Measurements from ENCODE around the gene ZDHHC22. TPM values are rescaled to one million over a fixed set of nuclear protein-coding genes. Genes with fewer than 3 reads are reported as not detected.
A peak's percentile ranks its signal among the peaks of the same experiment; 100 is the strongest.

Gene ZDHHC22
- total and polyA plus RNA-seq, 10 donors: 0.02 TPM; not detected in 9

DNA sequence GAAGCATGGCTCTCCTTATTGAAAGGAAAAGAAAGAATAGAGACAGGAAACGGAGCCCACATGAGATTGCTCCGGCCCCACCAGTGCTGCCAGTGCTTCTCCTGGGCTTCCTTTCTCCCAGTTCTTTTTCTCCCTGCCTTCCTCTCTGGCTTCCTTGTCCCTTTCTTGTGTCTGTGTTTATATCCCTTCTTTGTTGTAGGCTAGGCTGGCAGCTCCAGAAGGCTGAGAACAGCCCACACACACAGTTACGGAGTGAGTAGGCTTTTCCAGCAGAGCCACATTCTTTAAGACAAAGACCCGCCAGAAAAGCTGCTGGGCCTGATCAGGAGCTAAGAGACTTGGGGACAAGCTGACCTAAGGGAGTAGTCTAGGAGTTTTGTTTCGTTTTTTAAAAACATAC lies 30.6 kb downstream of the ZDHHC22 start:
- H3K27me3 ChIP-seq (replicated peaks in 1 of 7): no peaks in the 10 kb centered on the region
- no peaks in the 10 kb centered on the region for H3K9me3 ChIP-seq
- H3K4me1 ChIP-seq: peaks cover 0 to 9% (median 0%) of the 10 kb centered on the region in 6 donors
- peaks cover 6 to 99% (median 51%) of the 10 kb centered on the region in 6 donors for H3K36me3 ChIP-seq
- no peak for DNase-seq
- intact Hi-C loops (cut with DNase I; ENCODE audit: low total_unique reads): no loop called here
- H3K4me3 ChIP-seq: no peak overlapping the region
- 69 to 80% (median 73%) methylated on average over 5 of the region's 5 CpGs for WGBS, 5 donors
- H3K27ac ChIP-seq: peak overlapping the region in 5 of 8 donors; percentile 3 to 63 (median 34)
- TF ChIP-seq POLR2AphosphoS5 (IDR thresholded peaks at IDR 0.05) (no peak), POLR2A (IDR thresholded peaks at IDR 0.05) (no peak)
- TF ChIP-seq, protein P1, sequence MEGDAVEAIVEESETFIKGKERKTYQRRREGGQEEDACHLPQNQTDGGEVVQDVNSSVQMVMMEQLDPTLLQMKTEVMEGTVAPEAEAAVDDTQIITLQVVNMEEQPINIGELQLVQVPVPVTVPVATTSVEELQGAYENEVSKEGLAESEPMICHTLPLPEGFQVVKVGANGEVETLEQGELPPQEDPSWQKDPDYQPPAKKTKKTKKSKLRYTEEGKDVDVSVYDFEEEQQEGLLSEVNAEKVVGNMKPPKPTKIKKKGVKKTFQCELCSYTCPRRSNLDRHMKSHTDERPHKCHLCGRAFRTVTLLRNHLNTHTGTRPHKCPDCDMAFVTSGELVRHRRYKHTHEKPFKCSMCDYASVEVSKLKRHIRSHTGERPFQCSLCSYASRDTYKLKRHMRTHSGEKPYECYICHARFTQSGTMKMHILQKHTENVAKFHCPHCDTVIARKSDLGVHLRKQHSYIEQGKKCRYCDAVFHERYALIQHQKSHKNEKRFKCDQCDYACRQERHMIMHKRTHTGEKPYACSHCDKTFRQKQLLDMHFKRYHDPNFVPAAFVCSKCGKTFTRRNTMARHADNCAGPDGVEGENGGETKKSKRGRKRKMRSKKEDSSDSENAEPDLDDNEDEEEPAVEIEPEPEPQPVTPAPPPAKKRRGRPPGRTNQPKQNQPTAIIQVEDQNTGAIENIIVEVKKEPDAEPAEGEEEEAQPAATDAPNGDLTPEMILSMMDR (IDR thresholded peaks at IDR 0.05 in 8 of 11, conservative IDR thresholded peaks at IDR 0.05 in 3 of 11): no peak

- intact Hi-C loops (cut with DNase I; ENCODE audit: low total_unique reads): no loop called here
- Histone ChIP-seq H3K9me3 (no peaks in the 10 kb centered on the region), H3K27ac (peak overlapping the region in 2 of 8 donors; percentile 34 to 63), H3K4me3 (no peak overlapping the region), H3K4me1 (peaks cover 0 to 16% (median 0%) of the 10 kb centered on the region in 6 donors), H3K27me3 (replicated peaks in 1 of 7) (no peaks in the 10 kb centered on the region), H3K36me3 (peaks cover 6 to 99% (median 53%) of the 10 kb centered on the region in 6 donors)
- DNase-seq: no peak
- WGBS, 5 donors: 93 to 97% (median 95%) methylated on average over 1 of the region's 1 CpG
- TF ChIP-seq, protein P1 (IDR thresholded peaks at IDR 0.05 in 8 of 11, conservative IDR thresholded peaks at IDR 0.05 in 3 of 11): no peak
- TF ChIP-seq POLR2A (IDR thresholded peaks at IDR 0.05): no peak
- no peak for TF ChIP-seq POLR2AphosphoS5 (IDR thresholded peaks at IDR 0.05)
Measured at GRCh38 chr14:77110286-77110685, 31.3 kb downstream of the ZDHHC22 start.

DNA sequence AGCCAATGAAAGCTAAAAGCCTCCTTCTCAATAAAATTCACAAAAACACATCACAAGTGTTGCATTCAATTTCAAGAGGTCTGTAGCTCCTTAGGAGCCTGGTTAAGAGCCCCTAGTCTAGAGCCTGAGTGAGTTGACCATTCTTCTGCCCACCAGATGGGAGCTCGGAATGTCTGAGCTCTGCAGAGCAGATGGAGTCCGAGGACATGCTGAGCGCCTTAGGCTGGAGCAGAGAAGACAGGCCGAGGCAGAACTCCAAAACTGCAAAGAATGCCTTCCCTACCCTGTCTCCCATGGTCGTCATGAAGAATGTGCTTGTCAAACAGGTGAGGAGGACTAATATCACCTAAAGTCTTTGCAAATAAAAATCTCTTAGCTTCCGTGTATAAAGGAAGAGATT lies 31.9 kb downstream of the ZDHHC22 start:
- peaks cover 6 to 95% (median 49%) of the 10 kb centered on the region in 6 donors for H3K36me3 ChIP-seq
- intact Hi-C loops (cut with DNase I; ENCODE audit: low total_unique reads): no loop called here
- no peaks in the 10 kb centered on the region for H3K27me3 ChIP-seq (replicated peaks in 1 of 7)
- WGBS, 5 donors: 85 to 99% (median 92%) methylated on average over 6 of the region's 6 CpGs
- no peaks in the 10 kb centered on the region for H3K9me3 ChIP-seq
- DNase-seq: no peak
- no peak for TF ChIP-seq POLR2AphosphoS5 (IDR thresholded peaks at IDR 0.05)
- TF ChIP-seq POLR2A (IDR thresholded peaks at IDR 0.05): no peak
- TF ChIP-seq, protein P1 (IDR thresholded peaks at IDR 0.05 in 8 of 11, conservative IDR thresholded peaks at IDR 0.05 in 3 of 11): no peak
- peaks cover 0 to 21% (median 0%) of the 10 kb centered on the region in 6 donors for H3K4me1 ChIP-seq
- H3K4me3 ChIP-seq: no peak overlapping the region
- no peak overlapping the region for H3K27ac ChIP-seq

GRCh38 chr14:77108753-77109152 lies 32.8 kb downstream of the ZDHHC22 start:
- 74 to 83% (median 80%) methylated on average over 2 of the region's 2 CpGs for WGBS, 5 donors
- intact Hi-C loops (cut with DNase I; ENCODE audit: low total_unique reads): no loop called here
- peaks cover 3 to 94% (median 41%) of the 10 kb centered on the region in 6 donors for H3K36me3 ChIP-seq

More at GRCh38 chr14:77108753-77109152, 32.8 kb downstream of the ZDHHC22 start:
- Histone ChIP-seq H3K27ac (no peak overlapping the region), H3K4me3 (no peak overlapping the region), H3K4me1 (peaks cover 0 to 28% (median 0%) of the 10 kb centered on the region in 6 donors), H3K9me3 (no peaks in the 10 kb centered on the region), H3K27me3 (replicated peaks in 1 of 7) (no peaks in the 10 kb centered on the region)
- DNase-seq: no peak
- TF ChIP-seq POLR2A (IDR thresholded peaks at IDR 0.05): no peak
- TF ChIP-seq, protein P1 (IDR thresholded peaks at IDR 0.05 in 8 of 11, conservative IDR thresholded peaks at IDR 0.05 in 3 of 11): peak in 2 of 11 experiments; percentile 25 to 35
- TF ChIP-seq POLR2AphosphoS5 (IDR thresholded peaks at IDR 0.05): no peak
